ENCODE results near the gene SRSF4. TPM values are rescaled to one million over a fixed set of nuclear protein-coding genes. Genes with fewer than 3 reads are reported as not detected.
A peak's percentile ranks its signal among the peaks of the same experiment; 100 is the strongest.

SRSF4 gene
- total and polyA plus RNA-seq, 9 of the 15 experiments (the other 6 are each of a cell fraction or from before 2014, with no cell fraction given) = 15.9 to 132 (median 82.0) TPM

DNA sequence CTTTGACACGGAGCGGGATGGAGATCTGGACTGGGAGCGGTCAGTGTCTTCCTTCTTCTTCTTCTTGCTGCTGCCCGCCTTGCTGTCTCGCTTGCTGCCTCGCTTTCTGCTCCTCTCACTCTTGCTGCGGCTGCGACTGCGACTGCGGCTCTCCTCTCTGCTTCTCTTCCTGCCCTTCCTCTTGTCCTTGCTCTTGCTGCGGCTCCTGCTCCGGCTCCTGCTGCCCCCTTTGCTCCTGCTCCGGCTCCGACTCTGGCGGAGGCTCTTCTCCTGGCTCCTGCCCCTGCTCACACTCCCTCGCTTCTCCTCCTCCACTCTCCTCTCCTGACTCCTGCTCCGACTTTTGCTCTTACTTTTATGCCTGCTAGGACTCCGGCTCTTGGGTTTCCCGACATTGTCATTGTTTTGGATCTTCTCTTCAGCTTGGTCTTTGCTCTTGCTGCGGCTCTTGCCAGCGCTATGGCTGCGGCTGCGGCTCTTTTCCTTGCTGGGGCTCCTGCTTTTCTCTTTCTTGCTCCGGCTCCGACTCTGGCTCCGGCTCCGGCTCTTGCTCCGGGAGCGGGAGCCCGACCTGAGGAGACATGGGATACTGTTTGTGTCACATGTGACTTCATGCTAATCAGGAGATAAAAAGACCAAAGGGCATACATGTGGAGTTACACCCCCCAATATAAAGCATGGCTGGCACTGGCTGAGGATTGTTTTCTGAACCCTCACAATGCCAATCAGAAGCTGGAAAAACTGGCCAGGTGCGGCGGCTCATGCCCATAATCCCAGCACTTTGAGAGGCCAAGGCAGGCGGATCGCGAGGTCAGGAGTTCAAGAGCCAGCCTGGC is 32.8 kb downstream of the SRSF4 start:
- ATAC-seq = no peak
- Histone ChIP-seq H3K79me2 (ENCODE audit: control insufficient read depth, insufficient read depth, low read length) (peaks cover 25% of the 10 kb centered on the region; the same call in 2 of the 3 replicates), H3K27ac (ENCODE audit: extremely low read depth, low read depth, low read length) (no peak overlapping the region)
- no peak for TF ChIP-seq NCOR1 (IDR thresholded peaks at IDR 0.05)
- no peak for TF ChIP-seq FOXM1 (IDR thresholded peaks at IDR 0.05; ENCODE audit: low read depth)
- no peak for TF ChIP-seq FOXM1 (CRISPR knock-in tag; IDR thresholded peaks at IDR 0.05; ENCODE audit: low read depth)
- TF ChIP-seq ZNF778 (CRISPR knock-in tag; IDR thresholded peaks at IDR 0.05) = no peak
- TF ChIP-seq FOXA1 (IDR thresholded peaks at IDR 0.05; ENCODE audit: borderline replicate concordance) = no peak
- no peak for TF ChIP-seq NFIC (IDR thresholded peaks at IDR 0.05)
- TF ChIP-seq, protein P1, sequence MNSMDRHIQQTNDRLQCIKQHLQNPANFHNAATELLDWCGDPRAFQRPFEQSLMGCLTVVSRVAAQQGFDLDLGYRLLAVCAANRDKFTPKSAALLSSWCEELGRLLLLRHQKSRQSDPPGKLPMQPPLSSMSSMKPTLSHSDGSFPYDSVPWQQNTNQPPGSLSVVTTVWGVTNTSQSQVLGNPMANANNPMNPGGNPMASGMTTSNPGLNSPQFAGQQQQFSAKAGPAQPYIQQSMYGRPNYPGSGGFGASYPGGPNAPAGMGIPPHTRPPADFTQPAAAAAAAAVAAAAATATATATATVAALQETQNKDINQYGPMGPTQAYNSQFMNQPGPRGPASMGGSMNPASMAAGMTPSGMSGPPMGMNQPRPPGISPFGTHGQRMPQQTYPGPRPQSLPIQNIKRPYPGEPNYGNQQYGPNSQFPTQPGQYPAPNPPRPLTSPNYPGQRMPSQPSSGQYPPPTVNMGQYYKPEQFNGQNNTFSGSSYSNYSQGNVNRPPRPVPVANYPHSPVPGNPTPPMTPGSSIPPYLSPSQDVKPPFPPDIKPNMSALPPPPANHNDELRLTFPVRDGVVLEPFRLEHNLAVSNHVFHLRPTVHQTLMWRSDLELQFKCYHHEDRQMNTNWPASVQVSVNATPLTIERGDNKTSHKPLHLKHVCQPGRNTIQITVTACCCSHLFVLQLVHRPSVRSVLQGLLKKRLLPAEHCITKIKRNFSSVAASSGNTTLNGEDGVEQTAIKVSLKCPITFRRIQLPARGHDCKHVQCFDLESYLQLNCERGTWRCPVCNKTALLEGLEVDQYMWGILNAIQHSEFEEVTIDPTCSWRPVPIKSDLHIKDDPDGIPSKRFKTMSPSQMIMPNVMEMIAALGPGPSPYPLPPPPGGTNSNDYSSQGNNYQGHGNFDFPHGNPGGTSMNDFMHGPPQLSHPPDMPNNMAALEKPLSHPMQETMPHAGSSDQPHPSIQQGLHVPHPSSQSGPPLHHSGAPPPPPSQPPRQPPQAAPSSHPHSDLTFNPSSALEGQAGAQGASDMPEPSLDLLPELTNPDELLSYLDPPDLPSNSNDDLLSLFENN (IDR thresholded peaks at IDR 0.05; ENCODE audit: low read depth in 2 of 2, low read length in 2 of 2) = no peak
- TF ChIP-seq POLR2G (IDR thresholded peaks at IDR 0.05; ENCODE audit: low read depth, low read length) = peak; percentile 53; the same call in 1 of the 2 replicates
- no peak for TF ChIP-seq ZNF584 (CRISPR knock-in tag; IDR thresholded peaks at IDR 0.05; ENCODE audit: low read depth)
- no peak for TF ChIP-seq GABPA (tag; conservative IDR thresholded peaks at IDR 0.05; ENCODE audit: low read depth)
- no peak for TF ChIP-seq ZNF431 (CRISPR knock-in tag; IDR thresholded peaks at IDR 0.05)
- TF ChIP-seq NFE2L1 (tag; IDR thresholded peaks at IDR 0.05; ENCODE audit: borderline replicate concordance, low read depth) = no peak
- TF ChIP-seq, protein P2, sequence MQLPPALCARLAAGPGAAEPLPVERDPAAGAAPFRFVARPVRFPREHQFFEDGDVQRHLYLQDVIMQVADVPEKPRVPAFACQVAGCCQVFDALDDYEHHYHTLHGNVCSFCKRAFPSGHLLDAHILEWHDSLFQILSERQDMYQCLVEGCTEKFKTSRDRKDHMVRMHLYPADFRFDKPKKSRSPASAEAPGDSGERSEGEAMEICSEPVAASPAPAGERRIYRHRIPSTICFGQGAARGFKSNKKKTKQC (CRISPR knock-in tag; IDR thresholded peaks at IDR 0.05) = no peak
- TF ChIP-seq FIP1L1 (IDR thresholded peaks at IDR 0.05; ENCODE audit: low read depth, low read length, poor library complexity, severe bottlenecking) = no peak
- TF ChIP-seq, protein P3, sequence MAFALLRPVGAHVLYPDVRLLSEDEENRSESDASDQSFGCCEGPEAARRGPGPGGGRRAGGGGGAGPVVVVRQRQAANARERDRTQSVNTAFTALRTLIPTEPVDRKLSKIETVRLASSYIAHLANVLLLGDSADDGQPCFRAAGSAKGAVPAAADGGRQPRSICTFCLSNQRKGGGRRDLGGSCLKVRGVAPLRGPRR (CRISPR knock-in tag; IDR thresholded peaks at IDR 0.05) = no peak
- TF ChIP-seq SUPT5H (IDR thresholded peaks at IDR 0.05) = peak; percentile 50
- peak; percentile 45; the same call in 1 of the 2 replicates for TF ChIP-seq POLR2A (conservative IDR thresholded peaks at IDR 0.05)
- TF ChIP-seq KAT2B (IDR thresholded peaks at IDR 0.05; ENCODE audit: low read depth, low read length) = no peak
- no peak for TF ChIP-seq ELF2 (CRISPR knock-in tag; IDR thresholded peaks at IDR 0.05)
- TF ChIP-seq GTF2A2 (tag; IDR thresholded peaks at IDR 0.05) = no peak

More for the DNA sequence above, 32.8 kb downstream of the SRSF4 start:
- in situ Hi-C loops (cut with MboI) = no loop called here
- H4K20me1 ChIP-seq (replicated peaks; ENCODE audit: control insufficient read depth, insufficient read depth, low read length) = no peaks in the 10 kb centered on the region
- H3K9me3 ChIP-seq (replicated peaks; ENCODE audit: control insufficient read depth, insufficient read depth, low read depth, low read length) = no peaks in the 10 kb centered on the region
- H3K9me1 ChIP-seq (ENCODE audit: control insufficient read depth, insufficient read depth, low read length) = no peaks in the 10 kb centered on the region
- POLR2A ChIA-PET = interaction anchor here (1.0 kb wide), 2 partner anchors 18 to 33 kb away, joined by 3 read pairs; no protein-coding TSS in a partner anchor
- peaks cover 83% of the 10 kb centered on the region for H3K36me3 ChIP-seq (ENCODE audit: control insufficient read depth, insufficient read depth, low read length)
- peaks cover 2 to 4% of the 10 kb centered on the region in 2 experiments; a peak in 3 of 5 replicates for H3K4me1 ChIP-seq (replicated peaks in 1 of 2; ENCODE audit: control insufficient read depth in 2 of 2, insufficient read depth in 2 of 2, low read length in 2 of 2)
- intact Hi-C loops (cut with micrococcal nuclease) = no loop called here
- no peak overlapping the region for H3K4me2 ChIP-seq (ENCODE audit: insufficient read depth, low read length)
- H2AFZ ChIP-seq (ENCODE audit: low read depth, low read length) = no peak overlapping the region
- FAIRE-seq = no peak
- H3K4me3 ChIP-seq = no peak overlapping the region
- BruUV-seq (replicated peaks) = no TSS peak
- no peak for DNase-seq (ENCODE audit: extremely low read depth in 1 of 4, low spot score in 3 of 4)
- H3K9ac ChIP-seq (ENCODE audit: insufficient read depth in 1 of 2, low read depth in 2 of 2, low read length in 2 of 2) = no peak overlapping the region
- CTCF ChIA-PET (ENCODE audit: low intra/inter-chr PET ratio) = no interaction called here
- WGBS (ENCODE audit: insufficient coverage, low coverage, missing lambda C conversion rate) = 95% methylated on average over 32 of the region's 35 CpGs
- no peaks in the 10 kb centered on the region for H3K27me3 ChIP-seq (ENCODE audit: control insufficient read depth in 2 of 2, insufficient read depth in 2 of 2, low read length in 2 of 2)

All from K562 (cell line).